Activated naive CD4-positive, alpha-beta T cell treated with anti-CD3 and anti-CD28 coated beads, Interleukin-2, amount 50 U/mL, for 16 hours (primary cell): Measurements from ENCODE around the gene TRIM67.

Experiments
- DNase-seq: peaks from one replicate; pipeline ENCODE4 v3.0.0-alpha.2; 2020

Gene TRIM67

DNA sequence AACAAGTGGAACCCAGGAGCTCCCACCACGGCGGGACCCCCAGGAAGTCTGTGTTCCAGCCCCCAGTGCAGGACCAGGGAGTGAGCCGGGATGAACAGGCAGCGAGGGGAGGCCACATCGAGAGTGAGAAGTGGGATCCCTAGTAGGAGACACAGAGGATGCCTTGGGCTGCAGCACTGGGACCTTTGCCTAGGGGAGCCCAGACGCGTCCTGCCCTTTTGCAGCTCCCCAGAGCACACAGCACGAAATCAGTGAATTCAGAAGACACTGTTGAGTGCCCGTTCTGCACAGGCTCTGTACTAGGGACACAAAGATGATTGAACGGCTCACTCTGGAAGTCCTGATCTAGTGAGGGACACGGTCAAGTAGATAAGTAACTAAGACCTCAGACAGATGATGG is 23.5 kb downstream of the TRIM67 start:
- DNase-seq = no peak

DNA sequence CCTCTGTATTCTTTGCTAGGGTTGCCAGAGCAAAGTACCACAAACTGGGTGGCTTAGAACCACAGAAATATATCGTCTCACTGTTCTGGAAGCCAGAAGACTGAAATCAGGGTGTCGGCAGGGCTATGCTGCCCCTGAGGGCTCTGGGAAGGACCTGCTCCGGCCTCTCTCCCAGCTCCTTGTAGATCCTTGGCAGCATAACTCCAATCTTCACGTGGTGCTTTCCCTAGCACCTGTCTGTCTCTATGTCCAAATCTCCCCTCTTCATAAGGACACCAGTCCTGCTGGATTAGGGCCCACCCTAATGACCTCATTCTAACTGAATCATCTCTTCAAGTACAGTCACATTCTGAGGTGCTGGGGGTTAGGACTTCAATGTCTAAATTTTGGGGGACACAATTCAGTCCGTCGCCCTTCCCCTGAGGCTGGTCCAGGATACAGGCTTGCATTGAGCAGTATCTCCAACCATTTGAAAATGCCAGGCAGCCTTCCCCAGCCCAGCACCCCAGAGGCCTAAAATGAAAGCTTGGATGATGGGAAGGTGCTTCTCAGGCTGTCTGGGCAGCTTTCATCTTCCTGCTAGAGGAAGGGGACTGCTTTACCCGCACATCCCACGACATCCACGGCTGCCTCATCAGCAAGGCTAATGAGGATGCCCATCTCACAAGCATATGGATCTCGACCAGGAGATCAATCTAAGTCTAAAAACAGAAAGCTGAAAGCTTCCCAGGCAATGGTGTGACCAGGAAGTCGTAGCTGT is 24.7 kb downstream of the TRIM67 start:
- DNase-seq = no peak

DNA sequence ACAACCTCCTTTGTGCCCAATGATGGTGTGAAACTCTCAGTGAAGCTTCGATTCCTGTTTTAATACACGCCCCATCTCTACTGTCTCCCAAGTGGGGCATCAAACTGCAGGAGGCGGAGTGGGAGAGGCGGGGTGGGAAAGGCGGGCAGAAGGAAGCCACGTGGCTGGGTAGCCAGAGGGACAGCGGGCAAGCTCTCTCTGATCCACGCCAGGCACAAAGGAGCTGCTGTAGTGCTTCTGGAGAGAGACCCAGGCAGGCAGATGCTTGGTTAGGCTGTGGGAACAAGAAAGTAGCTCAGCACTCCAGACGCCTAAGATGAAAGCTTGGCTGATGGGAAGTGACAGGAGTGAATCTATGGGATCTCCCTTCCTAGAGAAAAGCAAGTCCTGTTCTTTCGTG is 25.7 kb downstream of the TRIM67 start:
- DNase-seq = no peak

DNA sequence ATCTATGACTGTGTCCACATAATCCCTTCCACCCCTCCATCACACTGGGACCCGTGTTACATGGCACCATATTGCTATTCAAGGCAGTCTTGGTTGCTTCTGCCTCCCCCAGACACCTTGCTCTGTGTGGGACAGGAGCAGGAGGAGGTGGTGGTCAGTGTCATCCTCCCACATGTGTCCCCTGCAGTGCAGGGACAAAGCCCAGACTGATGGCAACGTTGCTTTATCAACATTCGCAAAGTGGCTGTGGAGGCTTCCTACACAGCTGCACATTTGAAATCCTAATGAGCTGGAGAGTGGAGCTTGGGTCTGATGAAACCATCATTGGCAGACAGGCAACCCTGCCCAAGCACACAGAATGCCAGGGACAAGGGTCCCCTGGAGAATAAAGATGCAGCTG is 26.2 kb downstream of the TRIM67 start:
- DNase-seq = no peak

DNA sequence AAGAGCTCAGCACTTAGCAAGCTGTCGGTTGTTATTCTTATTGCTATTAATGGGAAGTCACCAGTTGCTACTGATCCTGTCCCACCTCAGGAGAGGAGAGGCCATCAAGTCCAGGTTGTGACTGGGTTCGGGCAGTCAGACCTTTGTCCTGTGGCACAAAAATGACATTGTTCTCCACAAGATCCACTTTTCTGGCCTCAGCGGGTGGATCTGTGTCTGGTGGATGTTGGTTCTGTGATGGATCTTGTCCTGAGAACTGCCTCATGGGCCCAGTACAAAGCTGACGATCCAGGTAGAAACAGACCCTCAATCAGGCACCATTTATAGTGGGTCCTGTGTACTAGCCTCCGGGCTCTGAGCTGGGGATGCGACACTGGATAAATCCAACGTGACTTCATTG is 26.9 kb downstream of the TRIM67 start:
- DNase-seq = no peak

DNA sequence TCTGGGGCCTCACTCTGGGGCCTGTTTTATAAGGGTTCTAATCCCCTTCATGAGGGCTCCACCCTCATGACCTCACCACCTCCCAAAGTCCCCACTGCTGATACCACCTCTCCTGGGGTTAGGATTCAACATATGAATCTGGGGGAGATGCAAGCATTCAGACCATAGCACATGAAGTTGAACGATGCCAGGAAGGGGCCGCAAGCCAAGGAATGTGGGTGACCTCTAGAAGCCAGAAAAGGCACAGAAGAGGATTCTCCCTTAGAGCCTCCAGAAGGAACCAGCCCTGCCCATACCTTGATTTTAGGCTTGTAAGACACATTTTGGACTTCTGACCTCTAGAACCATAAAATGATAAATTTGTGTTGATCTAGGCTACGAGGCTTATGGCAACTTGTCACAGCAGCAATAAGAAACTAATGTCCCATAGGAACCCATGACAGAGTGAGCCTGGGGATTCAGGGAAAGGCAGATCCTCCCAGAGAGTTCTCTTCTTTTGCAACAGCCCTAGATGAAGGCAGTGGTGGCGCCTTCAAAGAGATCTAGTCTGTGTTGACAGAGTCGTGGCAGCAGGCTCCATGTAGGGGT is 27.9 kb downstream of the TRIM67 start:
- DNase-seq = no peak

DNA sequence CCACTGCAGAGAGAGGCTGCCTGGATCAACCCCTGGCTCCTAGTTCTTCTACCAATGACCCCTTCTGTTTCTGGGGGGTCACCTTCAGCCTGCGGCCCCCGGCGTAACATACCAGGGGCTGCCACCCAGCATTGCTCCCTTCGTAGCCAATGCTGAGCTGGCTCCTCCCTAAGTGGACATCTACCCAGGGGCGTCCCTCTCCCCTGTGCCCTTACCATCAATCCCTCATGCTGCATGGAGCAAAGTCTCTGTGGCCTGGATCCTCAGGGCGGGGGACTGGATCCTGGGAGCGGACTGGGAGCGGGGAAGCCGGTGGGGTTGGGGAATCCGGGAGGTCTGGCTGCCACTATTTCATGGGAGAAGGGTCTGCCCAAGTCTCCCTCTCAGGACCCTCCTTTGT is 28.6 kb downstream of the TRIM67 start:
- no peak for DNase-seq

DNA sequence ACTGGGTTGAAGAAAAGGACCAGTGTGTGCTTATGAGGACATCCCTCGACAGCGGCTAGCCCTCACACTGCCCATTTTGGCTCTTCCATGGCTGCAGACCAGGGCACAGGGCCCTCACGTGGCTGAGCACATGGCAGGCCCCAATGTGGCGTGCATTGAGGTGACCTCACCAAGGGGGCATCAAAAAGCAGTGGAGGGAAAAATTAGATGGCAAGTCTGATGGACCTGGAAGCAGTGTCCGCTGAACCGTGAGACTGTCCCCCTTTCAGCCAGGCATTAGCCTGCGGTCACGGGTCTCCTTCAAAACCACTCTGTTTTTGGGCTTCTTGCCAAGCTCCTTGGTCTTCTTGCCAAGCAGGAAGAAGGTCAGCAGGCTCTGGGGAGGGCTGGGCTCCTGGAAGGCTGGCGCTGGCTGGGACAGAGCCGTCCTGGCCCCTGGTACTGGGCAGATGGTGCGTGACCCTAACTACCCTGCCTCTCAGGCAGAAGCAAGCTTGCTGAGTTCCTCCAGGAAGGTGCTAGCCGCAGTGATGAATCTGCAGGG is 30.8 kb downstream of the TRIM67 start:
- no peak for DNase-seq

DNA sequence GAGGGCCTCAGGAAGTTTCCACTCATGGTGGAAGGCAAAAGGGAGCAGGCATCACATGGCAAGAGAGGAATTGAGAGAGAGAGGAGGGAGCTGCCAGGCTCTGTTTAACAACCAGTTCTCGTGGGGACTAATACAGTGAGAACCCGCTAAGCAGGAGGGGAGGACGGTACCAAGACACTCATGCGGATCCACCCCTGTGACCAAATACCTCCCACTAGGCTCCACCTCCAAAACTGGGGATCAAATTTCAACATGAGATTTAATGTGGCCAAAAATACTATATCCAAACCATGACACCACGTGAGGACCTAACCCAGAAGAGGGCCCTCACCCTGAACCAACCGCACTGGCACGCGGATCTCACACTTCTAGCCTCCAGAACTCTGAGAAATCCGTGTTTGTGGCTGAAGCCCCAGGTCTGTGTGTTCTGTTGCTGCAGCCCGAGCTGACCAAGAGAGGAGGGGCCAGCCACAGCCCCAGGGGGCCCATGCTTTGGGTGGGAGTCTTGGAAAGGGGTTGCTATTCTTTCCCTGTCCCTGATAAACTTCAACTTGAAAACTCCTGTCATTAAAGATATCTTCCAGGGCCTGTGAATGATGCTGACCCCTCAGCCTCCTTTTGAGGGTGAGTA is 32.0 kb downstream of the TRIM67 start:
- no peak for DNase-seq

DNA sequence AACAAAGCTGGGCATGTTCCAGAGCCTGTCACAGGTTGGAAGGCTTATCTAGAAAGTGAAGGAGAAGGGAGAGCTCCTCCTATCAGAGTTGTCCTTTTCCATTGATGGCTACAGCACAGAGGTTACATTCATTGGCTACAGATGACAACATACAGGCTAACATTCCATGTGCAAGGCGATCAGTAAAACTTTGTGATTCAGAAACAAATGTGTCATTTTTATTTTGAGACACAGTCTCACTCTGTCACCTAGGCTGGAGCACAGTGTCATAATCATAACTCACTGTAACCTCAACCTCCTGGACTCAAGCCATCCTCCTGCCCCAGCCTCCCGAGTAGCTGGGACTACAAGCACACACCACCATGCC is 32.6 kb downstream of the TRIM67 start:
- no peak for DNase-seq

DNA sequence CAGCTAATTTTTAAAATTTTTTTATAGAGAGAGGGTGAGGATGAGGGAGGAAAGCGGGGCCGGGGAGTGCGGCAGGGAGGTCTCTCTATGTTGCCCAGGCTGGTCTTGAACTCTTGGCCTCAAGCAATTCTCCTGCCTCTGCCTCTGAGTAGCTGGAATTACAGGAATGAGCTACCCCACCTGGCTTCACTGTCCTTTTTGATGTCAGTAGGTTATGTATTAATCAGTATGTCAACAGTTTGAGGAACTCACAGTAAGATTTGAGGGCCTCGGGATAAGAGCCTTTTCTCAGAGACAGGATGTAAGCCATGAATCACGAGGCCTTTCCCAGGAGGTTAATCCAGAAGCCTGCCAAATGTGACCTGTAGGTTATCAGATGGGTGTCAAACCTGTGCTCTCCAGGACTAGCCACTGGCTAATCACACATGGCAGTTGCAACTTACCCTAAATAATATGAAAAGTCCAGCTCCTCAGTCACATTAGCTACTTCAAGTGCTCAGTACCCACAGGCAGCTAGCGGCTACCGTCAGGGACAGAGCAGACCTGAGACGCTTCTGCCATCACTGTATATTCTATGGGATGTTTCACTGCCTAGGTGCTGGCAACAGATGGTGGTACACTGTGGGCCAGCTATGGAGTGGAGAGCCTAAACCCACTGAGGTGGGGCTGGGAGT is 33.1 kb downstream of the TRIM67 start:
- DNase-seq = no peak

DNA sequence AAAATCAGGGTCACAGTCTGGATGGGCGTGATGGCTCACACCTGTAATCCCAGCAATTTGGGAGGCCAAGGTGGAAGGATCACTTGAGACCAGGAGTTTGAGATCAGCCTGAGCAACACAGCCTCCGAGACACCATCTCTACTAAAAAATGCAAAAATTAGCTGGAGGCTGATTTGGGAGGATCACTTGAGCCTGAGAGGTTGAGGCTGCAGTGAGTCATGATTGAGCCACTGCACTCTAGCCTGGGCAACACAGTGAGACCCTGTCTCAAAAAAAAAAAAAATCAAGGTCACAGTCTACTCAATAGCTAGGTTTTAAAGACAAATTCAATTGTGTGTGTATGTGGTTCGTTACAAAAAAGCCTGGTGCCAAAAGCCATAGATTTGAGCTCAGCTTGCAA is 34.4 kb downstream of the TRIM67 start:
- DNase-seq = no peak

DNA sequence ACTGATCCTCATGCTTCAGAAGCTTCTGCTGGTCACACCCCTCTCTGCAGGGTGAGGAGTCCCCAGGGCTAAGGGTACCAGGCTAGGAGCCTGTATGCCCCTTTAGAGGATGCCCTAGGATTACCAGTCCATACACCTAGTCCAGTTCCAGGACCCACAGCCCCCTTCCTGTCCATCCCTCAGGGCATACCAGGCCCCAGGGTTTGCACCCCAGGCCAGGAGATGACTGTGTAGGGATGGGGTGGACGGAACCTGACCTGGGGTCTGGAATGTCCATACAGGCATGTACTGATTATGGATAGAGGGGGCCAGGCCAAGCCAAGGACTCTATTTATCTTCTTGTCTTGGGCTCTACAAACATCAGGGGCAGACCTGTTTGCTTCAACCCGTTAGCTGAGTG is 34.9 kb downstream of the TRIM67 start:
- DNase-seq = no peak

DNA sequence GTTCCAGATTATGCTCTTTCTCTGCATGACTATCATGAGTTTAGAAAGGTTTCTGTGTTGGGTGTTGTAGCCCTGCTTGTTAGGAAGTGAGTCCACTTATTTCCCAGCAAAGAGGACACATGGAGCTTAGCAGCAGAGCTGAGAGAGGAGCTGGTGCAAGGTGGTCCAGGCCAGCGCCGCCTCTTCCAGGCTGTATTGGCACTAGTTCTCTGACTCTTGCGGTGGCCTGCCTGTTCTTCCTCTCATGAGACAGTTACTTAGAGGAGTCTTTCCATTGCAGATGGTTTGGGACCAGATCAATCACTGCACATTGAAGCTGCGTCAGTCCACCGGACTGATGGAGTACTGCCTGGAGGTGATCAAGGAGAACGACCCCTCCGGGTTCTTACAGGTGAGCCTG is 38.0 kb downstream of the TRIM67 start:
- no peak for DNase-seq

DNA sequence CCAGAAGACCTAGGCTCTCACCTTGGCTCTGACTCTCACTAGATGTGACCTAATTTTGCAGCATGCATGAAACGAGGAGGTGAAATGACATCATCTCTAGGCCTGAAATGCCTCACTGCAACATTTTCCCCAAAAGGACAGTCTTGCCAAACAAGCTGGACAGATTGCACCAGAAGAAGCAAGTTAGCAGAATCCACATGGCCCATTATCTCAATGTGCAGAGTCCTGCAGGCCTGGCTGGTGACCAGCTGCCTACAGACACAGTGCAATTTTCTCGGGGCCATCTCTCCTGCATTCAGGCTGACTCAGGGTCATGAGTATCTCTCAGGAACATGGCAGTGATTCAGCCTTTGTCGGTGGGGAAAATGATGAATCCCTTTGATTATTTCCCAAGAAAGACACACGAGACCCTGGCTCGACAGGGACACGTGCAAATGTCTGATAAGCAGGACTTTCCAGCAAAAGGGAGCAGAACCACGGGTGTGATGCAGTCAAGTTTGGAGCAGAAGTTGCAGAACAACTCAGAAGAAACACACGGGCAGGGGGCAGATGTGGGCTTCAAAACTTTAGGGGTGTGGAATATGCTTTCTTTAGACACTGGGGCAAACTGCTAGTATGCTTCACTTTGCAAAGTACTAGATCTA is 38.7 kb downstream of the TRIM67 start:
- no peak for DNase-seq

DNA sequence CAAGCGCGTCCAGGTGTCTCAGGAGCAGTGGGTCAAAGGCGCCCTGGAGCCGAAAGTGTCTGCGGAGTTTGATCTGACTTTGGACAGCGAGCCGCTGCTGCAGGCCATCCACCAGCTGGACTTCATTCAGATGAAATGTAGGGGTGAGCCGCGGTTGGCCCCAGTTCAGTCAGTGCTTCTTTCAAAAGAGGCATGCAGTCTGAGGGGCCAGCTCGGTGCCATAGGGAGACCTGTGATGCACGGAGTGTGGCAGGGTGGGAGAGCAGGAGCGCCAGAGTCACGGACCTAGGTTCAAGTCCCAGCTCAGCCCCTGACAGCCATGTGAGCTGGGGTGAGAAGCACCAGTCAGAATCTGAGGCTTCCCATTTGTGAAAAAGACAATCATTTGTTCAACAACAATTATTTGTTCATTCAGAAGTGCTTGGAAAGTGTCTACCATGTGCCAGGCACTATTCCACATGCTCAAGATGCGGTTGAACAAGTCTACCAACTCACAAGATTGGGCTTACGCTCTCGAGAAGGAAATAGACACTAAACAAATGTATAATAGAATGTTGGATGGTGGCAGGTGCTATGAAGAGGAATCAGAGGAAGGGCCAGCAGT is 39.6 kb downstream of the TRIM67 start:
- DNase-seq = no peak

DNA sequence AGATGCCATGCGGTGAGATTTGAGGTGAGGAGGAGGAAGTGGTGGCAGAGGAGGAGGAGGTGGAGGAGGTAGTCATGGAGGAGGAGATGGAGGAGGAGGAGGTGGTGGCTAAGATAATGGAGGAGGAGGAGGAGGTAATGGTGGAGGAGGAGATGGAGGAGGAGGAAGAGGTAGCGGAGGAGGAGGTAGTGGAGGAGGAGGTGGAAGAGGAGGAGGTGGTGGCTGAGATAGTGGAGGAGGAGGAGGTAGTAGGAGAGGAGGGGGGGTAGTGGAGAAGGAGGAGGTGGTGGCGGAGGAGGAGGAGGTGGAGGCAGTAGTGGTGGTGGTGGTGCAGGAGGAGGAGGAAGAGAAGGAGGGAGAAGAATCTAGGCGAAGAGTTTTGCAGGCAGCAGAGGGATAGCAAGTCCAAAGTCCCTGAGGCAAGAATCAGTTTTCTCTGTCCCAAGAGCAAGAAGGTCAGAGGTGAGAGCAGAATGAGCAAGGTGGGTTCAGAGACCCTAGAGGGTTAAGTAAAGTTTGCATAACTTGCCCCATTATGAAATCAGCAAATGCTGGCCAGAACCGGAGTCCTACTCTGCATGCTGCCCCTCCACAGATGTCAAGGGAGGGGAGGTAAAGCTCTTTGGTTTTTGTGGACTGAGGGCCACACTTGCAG is 40.2 kb downstream of the TRIM67 start:
- DNase-seq = no peak

DNA sequence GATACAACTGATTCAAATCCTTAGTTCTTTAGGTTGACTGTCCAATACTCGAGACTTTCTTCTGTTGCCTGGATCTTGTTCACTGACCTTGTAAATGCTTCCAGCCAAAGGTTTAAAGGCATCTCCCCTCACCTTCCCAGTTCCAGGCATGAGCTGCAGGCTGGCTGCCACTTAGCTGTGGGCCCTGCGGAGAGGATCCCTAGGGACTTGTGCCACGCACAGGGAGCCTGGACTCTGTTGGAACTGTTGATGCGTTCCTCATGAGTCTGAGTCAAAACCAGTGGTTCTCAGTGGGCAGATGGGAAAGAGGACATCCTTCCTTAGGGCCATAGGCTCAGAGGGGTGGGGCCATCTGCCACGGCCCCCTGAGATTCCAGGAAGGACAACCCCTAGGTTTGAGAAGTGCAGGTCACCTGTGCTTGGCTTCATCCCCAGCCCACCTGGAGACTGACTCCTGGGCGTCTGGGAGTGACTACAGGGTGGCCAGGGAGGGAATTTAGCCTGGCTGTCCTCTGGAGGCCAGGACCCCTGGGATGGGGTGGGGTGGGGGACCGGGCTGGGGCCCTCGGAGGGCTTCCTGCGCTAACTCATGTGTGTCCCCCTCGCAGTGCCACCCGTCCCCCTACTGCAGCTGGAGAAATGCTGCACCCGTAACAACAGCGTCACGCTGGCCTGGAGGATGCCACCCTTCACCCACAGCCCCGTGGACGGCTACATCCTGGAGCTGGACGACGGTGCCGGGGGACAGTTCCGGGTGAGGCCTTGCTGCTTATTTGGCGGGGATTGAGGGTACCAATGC is 41.6 kb downstream of the TRIM67 start:
- DNase-seq = no peak

DNA sequence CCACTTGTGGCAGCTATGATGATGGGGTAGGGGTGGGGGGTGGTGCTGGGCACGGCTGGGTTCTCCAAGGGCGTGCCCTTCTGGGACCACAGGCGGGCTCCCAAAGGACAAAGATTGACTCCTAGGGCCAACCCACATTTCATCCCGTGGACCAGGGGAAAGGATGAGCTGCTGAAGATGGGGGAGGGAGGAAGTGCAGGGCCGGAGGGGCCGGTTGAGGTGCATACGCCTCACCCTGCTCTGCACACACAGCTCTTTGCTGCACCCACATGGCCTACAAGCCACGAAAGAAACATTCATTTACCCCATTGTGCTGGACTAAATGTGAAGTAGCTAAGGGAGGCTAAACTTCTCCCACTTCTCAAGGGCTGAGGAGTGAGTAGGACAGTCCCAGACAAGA is 45.0 kb downstream of the TRIM67 start:
- no peak for DNase-seq

DNA sequence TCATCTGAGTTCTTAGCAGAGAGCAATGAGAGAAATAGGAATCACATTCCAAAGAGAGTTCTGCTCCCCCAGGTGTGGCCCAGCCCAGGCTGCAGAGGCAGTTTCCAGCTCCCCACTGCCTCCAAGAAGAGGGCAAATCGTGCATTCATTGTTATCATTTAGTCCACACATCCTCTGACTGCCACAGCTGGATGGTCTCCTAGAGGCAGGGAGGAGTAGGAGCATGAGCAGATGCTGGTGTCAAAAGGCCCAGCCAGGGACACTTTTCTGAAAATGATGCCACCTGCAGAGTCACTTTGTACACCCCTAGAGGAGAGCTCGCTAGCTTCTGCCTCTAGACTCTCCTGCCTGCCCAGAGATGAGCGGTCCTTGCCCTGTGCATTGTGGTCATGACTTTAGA is 45.6 kb downstream of the TRIM67 start:
- no peak for DNase-seq

DNA sequence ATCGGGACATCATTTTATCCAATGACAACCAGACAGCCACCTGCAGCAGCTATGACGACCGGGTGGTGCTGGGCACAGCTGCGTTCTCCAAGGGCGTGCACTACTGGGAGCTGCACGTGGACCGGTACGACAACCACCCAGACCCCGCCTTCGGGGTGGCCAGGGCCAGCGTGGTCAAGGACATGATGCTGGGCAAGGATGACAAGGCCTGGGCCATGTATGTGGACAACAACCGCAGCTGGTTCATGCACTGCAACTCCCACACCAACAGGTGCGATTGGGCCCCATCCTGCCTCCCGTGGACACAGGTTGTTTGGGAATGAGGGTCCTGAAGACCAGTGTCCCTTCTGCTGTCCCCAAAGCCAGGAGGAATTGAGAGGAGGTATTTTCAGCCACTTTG is 47.1 kb downstream of the TRIM67 start:
- DNase-seq = no peak
